Testis (tissue), 2 donors: Measurements from ENCODE around the gene EFEMP2.

Source experiments
- CTCF ChIP-seq, 3 experiments: fragments of 450-650 bp in 2 of 3; fragments of 200-600 bp in 1 of 3; sonication (generic) in 1 of 3; IDR thresholded peaks; one replicate each; pipeline ENCODE4 v1.5.1; 2016 to 2019; ENCODE audit warnings: antibody characterized with exemption in 3 of 3, mild to moderate bottlenecking in 2 of 3, moderate library complexity in 1 of 3
- POLR2A ChIP-seq: fragments of 450-650 bp; IDR thresholded peaks from one replicate; pipeline ENCODE4 v1.6.1; 2017; ENCODE audit warnings: antibody characterized with exemption, mild to moderate bottlenecking, moderate library complexity

GRCh38 chr11:65822776-65823528, 49.6 kb downstream of the EFEMP2 start:
- TF ChIP-seq CTCF (IDR thresholded peaks at IDR 0.05) (no peak), POLR2A (no peak)
